ENCODE measurements around the gene SLC22A23.

SLC22A23 gene

DNA sequence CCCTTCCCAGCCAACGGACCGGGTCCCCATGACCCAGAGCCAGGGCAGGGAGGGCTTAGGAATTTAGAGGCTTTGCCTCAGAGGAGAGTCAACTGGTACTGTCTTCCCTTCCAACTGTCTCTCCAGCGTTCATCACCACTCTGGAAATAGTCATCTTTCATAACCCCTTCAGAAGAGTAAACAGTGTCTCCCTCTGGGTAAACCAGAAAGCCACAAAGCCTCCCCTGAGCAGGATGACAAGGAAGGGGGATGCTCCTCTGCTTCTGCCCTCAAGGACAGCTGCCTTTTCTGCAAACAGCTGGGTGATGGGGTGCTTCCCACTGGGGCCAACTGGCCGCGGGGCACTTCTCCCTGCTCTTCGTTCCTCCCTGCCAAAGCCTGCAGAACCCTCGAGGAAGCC, 108.0 kb downstream of the SLC22A23 start:
- DNase-seq (ENCODE audit: low read depth, low spot score) = no peak
- H3K4me1 ChIP-seq (ENCODE audit: insufficient read depth, insufficient read length) = peaks cover 14% of the 10 kb centered on the region
- no peak overlapping the region for H3K4me3 ChIP-seq (ENCODE audit: insufficient read length, low read depth)
- H3K9me3 ChIP-seq (ENCODE audit: insufficient read depth, low read length) = no peaks in the 10 kb centered on the region
- H3K9ac ChIP-seq (ENCODE audit: insufficient read length, low read depth) = no peak overlapping the region
- no peaks in the 10 kb centered on the region for H3K36me3 ChIP-seq (ENCODE audit: insufficient read depth, insufficient read length, low read length)
- no peak for TF ChIP-seq SUZ12 (IDR thresholded peaks at IDR 0.05; ENCODE audit: extremely low read depth, insufficient read depth, insufficient read length)
- TF ChIP-seq YY1 (IDR thresholded peaks at IDR 0.05; ENCODE audit: insufficient read depth, insufficient read length) = no peak
- no peak for TF ChIP-seq ZNF274 (IDR thresholded peaks at IDR 0.05; ENCODE audit: low read depth, low read length)
- no peaks in the 10 kb centered on the region for H3K27me3 ChIP-seq (ENCODE audit: insufficient read depth, insufficient read length)

DNA sequence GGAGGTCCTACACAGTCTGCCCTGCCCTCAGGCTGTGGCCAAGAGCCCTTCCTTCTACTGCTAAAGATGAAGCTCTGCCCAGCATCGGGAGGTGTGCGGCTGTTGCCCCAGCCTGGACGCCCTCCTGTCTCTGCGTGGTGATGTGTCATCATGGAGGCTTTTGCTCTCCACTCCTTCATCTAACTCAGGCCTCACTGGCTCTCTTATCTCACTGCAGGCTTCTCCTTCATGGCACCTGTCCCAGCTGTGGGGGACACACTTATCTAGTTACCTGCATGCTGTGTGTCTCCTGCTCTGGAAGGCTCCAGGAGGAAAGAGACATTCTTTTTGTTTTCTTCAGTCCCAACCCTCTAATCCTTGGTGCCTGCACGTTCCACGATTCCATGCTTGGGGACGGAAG, 109.0 kb downstream of the SLC22A23 start:
- DNase-seq (ENCODE audit: low read depth, low spot score) = no peak
- no peaks in the 10 kb centered on the region for H3K9me3 ChIP-seq (ENCODE audit: insufficient read depth, low read length)
- H3K36me3 ChIP-seq (ENCODE audit: insufficient read depth, insufficient read length, low read length) = no peaks in the 10 kb centered on the region
- no peak overlapping the region for H3K4me3 ChIP-seq (ENCODE audit: insufficient read length, low read depth)
- H3K9ac ChIP-seq (ENCODE audit: insufficient read length, low read depth) = no peak overlapping the region
- no peaks in the 10 kb centered on the region for H3K27me3 ChIP-seq (ENCODE audit: insufficient read depth, insufficient read length)
- TF ChIP-seq YY1 (IDR thresholded peaks at IDR 0.05; ENCODE audit: insufficient read depth, insufficient read length) = no peak
- no peak for TF ChIP-seq SUZ12 (IDR thresholded peaks at IDR 0.05; ENCODE audit: extremely low read depth, insufficient read depth, insufficient read length)
- TF ChIP-seq ZNF274 (IDR thresholded peaks at IDR 0.05; ENCODE audit: low read depth, low read length) = no peak
- H3K4me1 ChIP-seq (ENCODE audit: insufficient read depth, insufficient read length) = peaks cover 14% of the 10 kb centered on the region

DNA sequence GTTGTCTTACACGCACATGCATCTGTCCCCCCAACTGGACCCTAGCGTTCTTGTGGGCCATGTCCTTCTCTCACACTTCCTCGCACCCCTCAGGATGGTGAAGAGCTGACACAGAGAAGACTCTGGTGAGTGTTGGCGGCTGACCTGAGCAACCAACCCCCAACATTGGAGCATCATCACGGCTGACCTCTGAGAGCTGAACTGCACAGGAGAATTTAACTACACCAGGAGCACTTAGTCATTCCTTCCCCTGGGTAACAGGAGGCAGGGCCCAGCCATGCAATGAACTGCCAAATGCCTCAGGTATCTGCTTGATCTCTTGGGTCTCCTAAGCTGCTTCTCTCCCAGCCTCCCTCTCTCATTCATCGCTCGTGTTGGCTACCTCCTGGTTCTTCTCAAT, 109.6 kb downstream of the SLC22A23 start:
- Histone ChIP-seq H3K9ac (ENCODE audit: insufficient read length, low read depth) (no peak overlapping the region), H3K9me3 (ENCODE audit: insufficient read depth, low read length) (no peaks in the 10 kb centered on the region), H3K27me3 (ENCODE audit: insufficient read depth, insufficient read length) (no peaks in the 10 kb centered on the region), H3K4me1 (ENCODE audit: insufficient read depth, insufficient read length) (peaks cover 18% of the 10 kb centered on the region), H3K4me3 (ENCODE audit: insufficient read length, low read depth) (no peak overlapping the region), H3K36me3 (ENCODE audit: insufficient read depth, insufficient read length, low read length) (no peaks in the 10 kb centered on the region)
- DNase-seq (ENCODE audit: low read depth, low spot score) = no peak
- TF ChIP-seq ZNF274 (IDR thresholded peaks at IDR 0.05; ENCODE audit: low read depth, low read length) (no peak), YY1 (IDR thresholded peaks at IDR 0.05; ENCODE audit: insufficient read depth, insufficient read length) (no peak), SUZ12 (IDR thresholded peaks at IDR 0.05; ENCODE audit: extremely low read depth, insufficient read depth, insufficient read length) (no peak)

DNA sequence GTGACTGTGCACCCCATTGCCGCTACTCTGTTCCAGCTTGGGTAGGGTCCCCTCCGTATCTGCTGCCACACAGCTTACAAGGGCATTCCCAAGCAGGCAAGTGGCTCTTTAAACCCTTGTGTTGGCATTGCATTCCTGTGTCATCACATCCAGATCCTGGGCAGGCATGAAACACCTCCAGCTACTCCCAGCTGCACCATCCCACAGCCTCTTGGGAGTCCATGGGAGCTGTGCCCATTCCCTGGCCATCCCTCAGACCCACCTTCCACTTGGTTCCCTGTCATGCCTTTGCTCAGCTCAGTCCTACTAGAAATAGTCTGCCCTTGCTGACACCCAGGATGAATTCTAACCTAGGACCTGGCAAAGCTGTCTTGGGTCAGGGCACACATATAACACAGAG, 110.4 kb downstream of the SLC22A23 start:
- no peak for DNase-seq (ENCODE audit: low read depth, low spot score)
- TF ChIP-seq ZNF274 (IDR thresholded peaks at IDR 0.05; ENCODE audit: low read depth, low read length) (no peak), SUZ12 (IDR thresholded peaks at IDR 0.05; ENCODE audit: extremely low read depth, insufficient read depth, insufficient read length) (no peak), YY1 (IDR thresholded peaks at IDR 0.05; ENCODE audit: insufficient read depth, insufficient read length) (no peak)
- H3K9me3 ChIP-seq (ENCODE audit: insufficient read depth, low read length) = no peaks in the 10 kb centered on the region
- H3K9ac ChIP-seq (ENCODE audit: insufficient read length, low read depth) = no peak overlapping the region
- no peak overlapping the region for H3K4me3 ChIP-seq (ENCODE audit: insufficient read length, low read depth)
- H3K4me1 ChIP-seq (ENCODE audit: insufficient read depth, insufficient read length) = peaks cover 12% of the 10 kb centered on the region
- no peaks in the 10 kb centered on the region for H3K36me3 ChIP-seq (ENCODE audit: insufficient read depth, insufficient read length, low read length)
- H3K27me3 ChIP-seq (ENCODE audit: insufficient read depth, insufficient read length) = no peaks in the 10 kb centered on the region

DNA sequence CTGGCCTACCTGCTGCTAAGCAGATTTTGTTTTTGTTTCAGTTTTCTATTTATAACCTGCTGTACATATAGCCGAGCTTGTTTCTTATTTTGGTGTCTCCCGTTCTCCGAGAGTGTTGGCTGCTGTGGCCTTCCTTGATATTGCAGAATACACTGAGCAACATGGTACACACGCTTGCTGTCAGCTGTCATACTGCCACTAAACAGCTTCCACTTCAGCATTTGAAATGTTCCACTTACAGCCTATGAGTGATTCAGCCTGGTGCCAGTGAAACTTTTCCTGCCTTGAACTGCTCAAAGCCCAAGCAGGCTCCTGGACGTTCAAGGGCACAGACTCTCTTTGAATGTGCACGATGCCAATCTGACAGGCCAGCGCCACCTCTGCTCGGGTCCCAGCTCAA, 111.0 kb downstream of the SLC22A23 start:
- H3K4me3 ChIP-seq (ENCODE audit: insufficient read length, low read depth) = no peak overlapping the region
- no peaks in the 10 kb centered on the region for H3K36me3 ChIP-seq (ENCODE audit: insufficient read depth, insufficient read length, low read length)
- TF ChIP-seq SUZ12 (IDR thresholded peaks at IDR 0.05; ENCODE audit: extremely low read depth, insufficient read depth, insufficient read length) = no peak
- TF ChIP-seq YY1 (IDR thresholded peaks at IDR 0.05; ENCODE audit: insufficient read depth, insufficient read length) = no peak
- no peak for TF ChIP-seq ZNF274 (IDR thresholded peaks at IDR 0.05; ENCODE audit: low read depth, low read length)
- no peaks in the 10 kb centered on the region for H3K9me3 ChIP-seq (ENCODE audit: insufficient read depth, low read length)
- no peak overlapping the region for H3K9ac ChIP-seq (ENCODE audit: insufficient read length, low read depth)
- DNase-seq (ENCODE audit: low read depth, low spot score) = no peak
- no peaks in the 10 kb centered on the region for H3K27me3 ChIP-seq (ENCODE audit: insufficient read depth, insufficient read length)
- H3K4me1 ChIP-seq (ENCODE audit: insufficient read depth, insufficient read length) = peaks cover 12% of the 10 kb centered on the region

DNA sequence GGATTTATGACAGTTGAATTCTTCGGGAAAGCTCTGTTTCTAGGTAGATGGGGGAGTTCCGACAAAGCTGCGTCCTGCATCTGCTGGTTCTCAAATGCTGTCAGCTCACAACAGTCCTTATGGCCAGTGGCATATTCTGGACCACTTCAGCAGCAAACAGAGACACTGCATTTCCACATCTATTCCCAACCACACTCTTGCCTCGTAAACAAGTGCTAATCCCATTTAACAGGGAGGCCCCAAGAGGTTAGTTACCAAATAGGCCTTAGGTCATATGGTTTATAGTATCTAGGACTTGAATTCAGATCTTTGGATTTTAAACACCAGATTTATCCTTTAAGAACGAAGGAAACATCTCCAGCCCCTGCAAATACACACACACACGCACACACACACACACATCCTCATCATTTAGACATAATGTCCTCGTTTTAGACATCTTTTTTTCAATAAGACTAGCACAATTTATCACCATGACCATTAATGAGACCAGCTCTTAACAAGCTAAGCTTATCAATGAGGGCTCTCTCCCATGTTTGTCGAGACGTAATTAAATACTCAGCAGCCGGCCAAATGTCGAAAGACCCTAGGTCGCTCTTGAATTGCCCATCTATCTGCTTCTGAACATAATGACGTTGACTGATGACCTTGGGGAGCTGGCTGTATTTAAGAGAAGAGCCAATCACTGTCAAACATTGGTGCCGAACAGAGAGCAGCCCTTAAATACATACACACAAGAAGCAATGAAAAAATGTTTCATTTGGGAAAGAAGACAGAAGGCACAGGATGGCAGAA, 113.6 kb downstream of the SLC22A23 start:
- TF ChIP-seq YY1 (IDR thresholded peaks at IDR 0.05; ENCODE audit: insufficient read depth, insufficient read length) (no peak), ZNF274 (IDR thresholded peaks at IDR 0.05; ENCODE audit: low read depth, low read length) (no peak), SUZ12 (IDR thresholded peaks at IDR 0.05; ENCODE audit: extremely low read depth, insufficient read depth, insufficient read length) (no peak)
- Histone ChIP-seq H3K4me1 (ENCODE audit: insufficient read depth, insufficient read length) (peaks cover 10% of the 10 kb centered on the region), H3K9me3 (ENCODE audit: insufficient read depth, low read length) (no peaks in the 10 kb centered on the region), H3K9ac (ENCODE audit: insufficient read length, low read depth) (no peak overlapping the region), H3K4me3 (ENCODE audit: insufficient read length, low read depth) (no peak overlapping the region), H3K27me3 (ENCODE audit: insufficient read depth, insufficient read length) (no peaks in the 10 kb centered on the region), H3K36me3 (ENCODE audit: insufficient read depth, insufficient read length, low read length) (no peaks in the 10 kb centered on the region)
- DNase-seq (ENCODE audit: low read depth, low spot score) = no peak

DNA sequence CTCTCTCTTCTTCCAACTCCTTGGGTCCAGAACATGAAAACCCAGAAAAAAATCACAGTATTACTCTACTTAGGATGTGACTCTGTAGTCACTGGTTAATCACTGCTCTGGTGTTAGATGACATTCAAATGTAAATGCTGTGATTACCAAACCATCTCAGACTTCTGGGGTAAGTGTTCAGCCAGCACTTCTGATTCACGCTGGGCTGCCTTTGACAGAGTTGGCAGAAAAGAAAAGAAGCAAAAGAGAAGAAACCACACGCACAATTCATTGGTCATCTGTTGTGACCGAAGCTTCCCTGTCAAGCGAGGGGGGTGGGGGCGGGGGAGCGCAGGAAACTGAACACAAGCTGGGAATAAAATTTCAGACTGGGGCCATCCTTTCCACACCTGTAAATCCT, 115.4 kb downstream of the SLC22A23 start:
- no peak for DNase-seq (ENCODE audit: low read depth, low spot score)
- TF ChIP-seq SUZ12 (IDR thresholded peaks at IDR 0.05; ENCODE audit: extremely low read depth, insufficient read depth, insufficient read length) (no peak), YY1 (IDR thresholded peaks at IDR 0.05; ENCODE audit: insufficient read depth, insufficient read length) (no peak), ZNF274 (IDR thresholded peaks at IDR 0.05; ENCODE audit: low read depth, low read length) (no peak)
- H3K9me3 ChIP-seq (ENCODE audit: insufficient read depth, low read length) = no peaks in the 10 kb centered on the region
- H3K27me3 ChIP-seq (ENCODE audit: insufficient read depth, insufficient read length) = no peaks in the 10 kb centered on the region
- no peak overlapping the region for H3K4me3 ChIP-seq (ENCODE audit: insufficient read length, low read depth)
- peaks cover 12% of the 10 kb centered on the region for H3K4me1 ChIP-seq (ENCODE audit: insufficient read depth, insufficient read length)
- H3K36me3 ChIP-seq (ENCODE audit: insufficient read depth, insufficient read length, low read length) = no peaks in the 10 kb centered on the region
- no peak overlapping the region for H3K9ac ChIP-seq (ENCODE audit: insufficient read length, low read depth)
